Lung microvascular endothelial cell (primary cell): ENCODE data around the gene PLK5. TPM values are rescaled to one million over a fixed set of nuclear protein-coding genes. Genes with fewer than 3 reads are reported as not detected.
A peak's percentile ranks its signal among the peaks of the same experiment; 100 is the strongest.
"Not testable (repeated sequence)": the region's sequence is repeated elsewhere in the genome, so short reads cannot be mapped to it uniquely, and the experiment has no call there.

Source experiments
- DNase-seq, 2 donors: peaks; one replicate each; pipeline versions ENCODE4 v3.0.0 to v3.0.0-alpha.2; 2010; ENCODE audit warnings: low read depth in 2 of 2
- total RNA-seq: library from RNA; depleted of rRNA; stranded (reverse); fragments of >200 nt; gene quantifications from 2 replicates; pipeline ENCODE4 v1.2.1, GENCODE V29; 2014

Gene PLK5
- total RNA-seq, 1 donor from 2014 or later, result not detected

DNA sequence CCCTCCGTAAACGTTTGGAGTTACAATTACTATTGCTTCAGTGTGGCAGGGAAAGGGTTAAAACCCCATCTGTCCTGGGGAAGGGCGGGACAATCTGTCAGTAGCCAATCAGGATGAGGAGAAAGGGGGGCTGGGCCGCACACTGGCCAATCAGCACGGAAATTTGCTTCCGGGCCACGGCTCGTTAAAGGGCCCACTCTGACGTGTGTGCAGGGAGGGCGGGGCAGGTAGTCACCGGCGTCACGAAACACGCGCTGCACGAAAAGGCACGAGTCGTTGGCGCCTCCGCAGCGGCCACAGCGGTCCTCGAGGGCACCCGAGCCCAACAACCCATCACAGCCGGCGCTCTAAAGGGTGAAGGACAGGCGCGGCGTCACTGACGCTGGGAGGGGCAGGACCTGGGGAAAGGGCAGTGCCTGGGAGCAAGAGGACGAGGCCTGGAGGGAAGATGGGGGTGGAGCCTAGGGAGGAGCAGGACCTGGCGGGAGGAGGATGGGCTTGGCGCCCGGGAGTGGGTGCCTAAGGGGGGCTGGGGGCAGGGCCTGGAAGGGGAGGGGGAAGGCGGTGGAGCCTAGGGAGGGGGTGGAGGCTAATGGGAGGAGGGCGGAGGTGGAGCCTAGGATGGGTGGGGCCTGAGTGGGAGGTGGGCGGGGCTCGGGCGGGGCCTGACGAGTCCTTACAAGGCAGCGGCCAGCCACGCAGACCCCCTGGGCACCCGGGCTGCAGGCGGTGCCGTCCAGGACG is 15.9 kb upstream of the PLK5 start:
- DNase-seq, result peak; percentile 93 to 95

DNA sequence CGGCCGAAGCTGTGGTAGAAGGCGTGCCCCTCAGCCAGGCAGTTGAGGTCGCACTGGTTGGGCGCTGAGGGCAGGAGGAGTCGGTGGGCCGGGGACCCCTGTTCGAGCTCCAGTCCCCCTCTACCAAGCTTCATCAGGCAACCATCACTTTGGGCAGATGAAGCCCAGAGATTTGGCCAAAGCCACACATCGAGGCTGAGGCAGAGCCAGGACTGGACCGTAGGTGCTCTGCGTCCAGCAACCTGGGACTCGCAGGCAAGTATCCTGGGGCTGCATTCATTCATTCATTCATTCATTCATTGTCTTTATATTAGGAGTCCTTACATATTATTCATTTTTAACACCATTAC is 15.4 kb upstream of the PLK5 start:
- no peak for DNase-seq

DNA sequence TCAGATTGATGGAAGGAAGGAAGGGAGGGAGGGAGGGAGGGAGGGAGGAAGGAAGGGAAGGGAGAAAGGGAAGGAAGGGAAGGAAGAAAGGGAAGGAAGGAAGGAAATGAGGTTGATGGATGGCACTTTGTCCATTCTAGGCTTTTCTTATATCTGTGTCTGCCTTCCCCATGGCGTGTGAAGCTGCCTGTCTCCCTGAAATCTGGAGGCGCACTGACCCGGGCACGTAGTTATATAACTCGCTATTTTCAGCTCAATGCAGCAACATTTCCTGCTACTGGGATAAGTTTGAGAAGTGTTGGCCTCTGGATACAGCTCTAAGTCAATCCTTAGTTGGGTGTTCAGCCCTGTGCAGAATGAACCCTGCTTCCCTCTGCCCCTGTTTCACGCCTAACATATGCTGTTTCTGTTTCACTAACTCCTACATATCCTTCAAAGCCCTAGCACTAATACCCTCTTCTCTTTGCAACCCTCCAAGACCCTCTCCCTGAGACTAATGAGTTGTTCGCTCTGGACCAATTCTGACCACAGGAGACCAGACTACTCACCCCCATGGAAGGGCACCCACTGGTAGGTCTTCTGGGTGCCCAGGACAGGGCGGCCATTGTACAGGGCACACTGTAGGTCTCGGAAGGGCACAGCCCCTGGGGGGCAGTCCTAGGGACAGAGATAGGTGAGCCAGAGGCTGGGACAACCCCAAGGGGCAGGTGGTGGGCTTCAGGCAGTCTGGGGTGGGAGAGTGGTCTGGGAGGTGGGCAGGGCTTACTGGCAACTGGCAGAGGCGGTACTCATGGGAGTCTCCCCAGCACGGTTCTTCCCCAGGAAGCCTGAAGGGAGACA is 14.1 kb upstream of the PLK5 start:
- DNase-seq, result no peak

DNA sequence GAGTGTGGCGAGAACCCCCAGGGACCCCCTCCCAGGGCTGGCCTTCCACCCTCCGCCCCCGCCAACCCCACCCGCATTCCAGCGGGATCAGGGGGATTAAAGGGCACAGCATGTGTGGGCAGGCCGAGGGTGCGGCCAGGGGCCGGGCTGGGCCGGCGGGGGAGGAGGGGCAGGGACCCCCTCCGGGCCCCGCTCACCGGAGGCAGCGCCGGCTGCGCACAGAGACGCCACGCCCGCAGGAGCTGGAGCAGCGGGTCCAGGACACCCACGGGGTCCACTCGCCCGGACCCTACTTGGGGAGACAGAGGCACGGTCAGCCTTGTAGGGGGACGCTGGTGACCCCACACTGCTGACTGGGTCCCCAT is 13.5 kb upstream of the PLK5 start:
- no peak for DNase-seq

DNA sequence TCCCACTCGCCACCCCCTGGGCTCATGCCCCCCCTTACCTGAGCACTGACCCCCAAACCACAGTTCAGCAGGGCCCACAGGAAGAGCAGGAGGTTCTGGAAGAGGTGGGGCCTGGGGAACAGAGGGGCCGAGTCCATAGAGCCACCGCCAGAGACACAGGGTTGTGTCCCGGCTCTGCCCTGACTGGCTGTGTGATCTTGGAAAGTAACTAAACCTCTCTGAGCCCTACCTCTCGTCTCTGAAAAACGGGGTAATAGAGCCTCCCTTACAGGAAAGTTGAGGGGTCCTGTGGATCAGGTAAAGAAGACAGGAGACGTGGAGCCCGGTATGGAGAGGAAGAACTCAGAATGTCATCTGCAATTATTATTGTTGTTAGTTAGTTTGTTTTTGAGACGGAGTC is 13.1 kb upstream of the PLK5 start:
- no peak for DNase-seq

DNA sequence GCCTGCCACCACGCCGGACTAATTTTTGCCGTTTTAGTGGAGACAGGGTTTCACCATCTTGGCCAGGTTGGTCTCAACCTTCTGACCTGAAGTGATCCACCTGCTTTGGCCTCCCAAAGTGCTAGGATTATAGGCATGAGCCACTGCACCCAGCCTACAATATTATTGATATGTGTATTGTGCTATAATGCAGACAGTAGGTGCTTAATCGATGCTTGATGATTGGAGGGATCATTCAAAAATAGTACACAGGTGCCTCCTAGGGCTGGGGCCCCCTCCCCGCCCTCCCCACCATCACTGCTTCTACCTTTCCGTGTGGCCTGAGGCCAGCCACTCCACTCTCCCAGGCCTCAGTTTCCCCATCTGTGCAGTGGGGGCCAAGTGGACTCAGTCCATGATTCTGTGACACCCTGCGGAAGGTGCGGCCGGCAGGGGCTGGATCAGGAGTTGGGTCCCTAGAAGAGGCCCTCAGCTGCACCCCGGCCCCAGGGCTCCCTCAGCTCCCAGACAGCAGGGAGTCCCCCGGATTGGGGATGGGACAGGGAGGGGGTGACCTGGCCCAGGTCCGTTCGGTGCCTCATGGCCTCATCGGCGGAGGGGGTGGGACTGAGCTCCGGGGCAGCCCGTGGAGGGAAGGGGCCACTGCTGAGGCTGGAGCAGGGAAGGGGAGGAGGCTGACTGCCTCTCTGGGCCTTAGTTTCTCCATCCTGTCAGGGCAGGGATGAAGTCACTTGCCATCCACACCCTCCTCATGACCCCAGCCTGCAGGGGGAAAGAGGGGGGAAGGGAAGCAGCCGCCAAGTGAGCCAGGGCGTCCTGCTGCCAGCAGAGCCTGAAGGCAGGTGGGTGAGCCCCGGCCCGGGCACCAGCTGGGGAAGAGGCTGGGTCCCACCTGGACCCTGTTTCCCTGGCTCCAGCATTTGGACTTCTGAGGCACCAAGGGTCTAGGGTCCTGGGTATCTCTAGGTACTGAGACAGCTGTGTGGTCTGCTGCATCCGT is 12.3 kb upstream of the PLK5 start:
- DNase-seq, result no peak

DNA sequence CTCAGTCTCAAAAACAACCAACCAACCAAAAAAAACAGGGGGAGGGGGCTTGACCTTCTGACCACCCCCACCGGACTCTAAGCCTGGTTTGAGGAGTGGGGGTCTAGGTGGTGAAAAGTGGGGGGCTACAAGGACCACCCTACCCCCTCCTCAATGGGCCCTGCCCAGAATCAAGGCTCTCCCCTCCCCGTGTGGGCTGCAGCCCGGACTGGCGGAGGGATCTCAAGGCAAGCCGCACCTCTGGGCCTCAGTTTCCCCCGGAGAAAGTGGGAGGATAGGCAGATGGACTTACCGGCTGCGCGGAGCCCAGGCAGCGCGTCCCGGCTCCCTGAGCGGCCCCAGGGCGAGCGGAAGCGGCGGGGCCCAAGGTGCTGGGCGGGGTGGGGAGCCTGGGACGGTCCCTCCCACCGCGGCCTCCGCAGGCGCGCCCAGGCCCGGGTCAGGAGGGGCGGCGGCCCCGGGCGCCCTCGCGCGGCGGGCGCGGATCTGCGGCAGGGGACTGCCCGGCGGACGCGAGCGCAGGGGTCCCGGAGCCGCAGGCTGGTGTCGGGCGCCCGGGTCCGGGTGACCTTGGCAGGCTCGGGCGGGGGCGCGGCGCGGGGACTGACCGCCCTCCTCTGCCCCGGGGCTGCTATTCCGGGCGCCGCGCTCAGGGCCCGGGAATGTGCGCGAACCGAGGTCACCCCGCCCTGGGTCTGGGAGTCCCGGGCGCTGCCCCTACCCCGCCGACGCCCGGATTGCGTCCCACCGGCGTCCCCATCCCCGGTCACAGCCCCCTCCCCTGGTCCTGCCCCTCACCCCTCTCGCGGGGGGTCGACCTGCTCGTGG is 11.0 kb upstream of the PLK5 start, which contains the start of gene ADAMTSL5:
ADAMTSL5 (minus strand) TSS at position 349 of the 828 bp plus-strand sequence. CDS start 2,076 bp downstream, outside the sequence.
- DNase-seq, result no peak

DNA sequence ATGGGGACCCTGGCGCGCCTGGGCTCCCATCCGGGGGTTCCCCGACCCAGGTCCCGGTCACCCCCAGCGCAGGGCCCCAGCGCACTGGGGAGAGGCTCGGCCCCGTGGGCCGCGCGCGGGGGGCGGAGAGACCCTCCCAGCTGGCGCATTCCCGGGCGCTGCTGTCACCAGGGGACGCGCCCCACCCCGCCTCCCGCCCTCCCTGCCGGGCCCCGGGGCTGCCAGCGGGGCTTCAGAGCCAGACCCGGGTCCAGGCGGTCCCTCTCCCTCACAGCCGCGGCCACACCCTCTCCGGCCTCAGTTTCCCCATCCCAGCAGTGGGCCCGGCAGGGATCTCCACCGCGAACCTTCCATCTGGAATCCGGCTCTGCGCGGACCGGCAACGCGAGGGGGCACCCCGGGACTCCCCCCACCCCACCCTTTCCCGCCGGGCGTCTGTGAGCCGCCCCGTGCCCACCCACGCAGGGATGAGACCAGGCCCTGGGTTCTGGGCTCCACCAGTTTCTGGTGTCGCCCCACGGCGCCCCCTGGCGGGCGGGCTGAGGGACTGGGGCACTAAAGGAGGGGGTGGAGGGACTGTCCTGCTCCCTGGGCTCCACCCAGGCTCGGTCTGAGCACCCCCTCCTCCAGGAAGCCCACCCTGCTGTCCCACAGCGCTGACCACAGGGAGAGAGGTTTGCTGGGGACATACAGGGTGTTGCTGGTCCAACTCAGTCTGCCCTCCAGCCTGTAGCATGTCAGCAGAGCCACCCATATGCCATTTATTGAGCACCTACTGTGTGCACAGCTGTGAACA is 10.2 kb upstream of the PLK5 start:
- DNase-seq, result peak; percentile 25 to 58

DNA sequence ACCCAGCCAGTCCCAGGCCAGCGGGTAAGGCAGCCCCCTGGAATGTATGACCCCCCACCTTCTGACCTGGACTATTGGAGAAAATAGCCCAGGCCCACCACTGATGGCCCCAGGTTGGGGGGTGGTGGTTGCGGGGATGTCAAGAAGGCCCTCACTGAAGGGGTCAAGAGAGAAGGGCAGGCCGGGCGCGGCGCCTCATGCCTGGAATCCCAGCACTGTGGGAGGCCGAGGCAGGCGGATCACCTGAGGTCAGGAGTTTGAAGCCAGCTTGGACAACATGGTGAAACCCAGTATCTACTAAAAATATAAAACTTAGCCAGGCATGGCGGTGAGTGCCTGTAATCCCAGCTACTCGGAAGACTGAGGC is 9.6 kb upstream of the PLK5 start:
- DNase-seq, result no peak

DNA sequence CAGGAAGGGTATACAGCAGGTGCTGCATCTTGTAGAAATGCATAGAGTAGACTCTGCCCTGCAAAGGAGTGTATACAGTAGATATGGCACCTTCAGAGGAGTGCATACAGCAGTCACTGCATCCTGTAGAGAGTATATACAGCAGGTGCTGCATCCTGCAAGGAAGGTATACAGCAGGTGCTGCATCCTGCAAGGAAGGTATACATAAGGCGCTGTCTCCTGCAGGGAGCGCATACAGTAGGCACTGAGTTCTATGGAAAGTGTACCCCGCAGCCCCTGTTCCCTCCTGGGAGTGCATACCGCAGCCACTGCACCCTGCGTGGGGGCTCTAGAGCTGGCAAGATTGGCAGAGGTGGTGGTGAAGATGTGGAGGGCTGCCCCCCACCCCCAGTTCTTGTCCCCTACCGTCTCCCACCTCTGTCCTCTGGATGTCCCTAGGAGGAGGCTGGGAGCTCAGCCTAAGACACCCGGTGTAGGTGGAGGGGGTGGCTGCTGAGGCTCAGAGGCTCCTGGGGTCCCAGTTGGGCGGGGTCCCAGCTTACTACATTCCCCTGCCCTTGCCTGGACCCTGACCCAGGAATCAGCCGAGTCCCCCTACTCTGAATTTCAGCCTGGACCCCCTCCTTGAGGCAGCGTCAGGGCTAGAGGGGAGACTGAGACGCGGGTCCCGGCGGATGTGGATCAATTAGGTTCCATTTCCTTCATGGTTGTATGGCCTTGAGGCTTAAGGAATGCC is 8.7 kb upstream of the PLK5 start:
- no peak for DNase-seq

DNA sequence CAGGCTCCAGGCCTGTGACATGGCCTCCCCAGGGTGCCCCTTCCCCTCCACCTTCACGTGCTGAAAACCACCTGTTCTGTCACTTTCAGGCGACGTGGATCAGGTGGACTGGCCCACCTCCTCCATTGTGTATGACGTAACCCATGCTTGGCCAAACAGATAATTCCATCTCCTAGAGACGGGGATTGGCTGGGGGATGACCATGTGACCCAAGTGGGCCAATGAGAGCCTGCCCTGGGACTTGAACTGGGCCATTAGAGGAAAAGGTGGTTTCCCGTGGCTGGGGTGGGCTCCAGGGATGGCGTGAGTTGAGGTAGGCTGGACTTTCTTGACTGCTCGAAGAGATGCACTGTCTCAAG is 7.5 kb upstream of the PLK5 start:
- no peak for DNase-seq

DNA sequence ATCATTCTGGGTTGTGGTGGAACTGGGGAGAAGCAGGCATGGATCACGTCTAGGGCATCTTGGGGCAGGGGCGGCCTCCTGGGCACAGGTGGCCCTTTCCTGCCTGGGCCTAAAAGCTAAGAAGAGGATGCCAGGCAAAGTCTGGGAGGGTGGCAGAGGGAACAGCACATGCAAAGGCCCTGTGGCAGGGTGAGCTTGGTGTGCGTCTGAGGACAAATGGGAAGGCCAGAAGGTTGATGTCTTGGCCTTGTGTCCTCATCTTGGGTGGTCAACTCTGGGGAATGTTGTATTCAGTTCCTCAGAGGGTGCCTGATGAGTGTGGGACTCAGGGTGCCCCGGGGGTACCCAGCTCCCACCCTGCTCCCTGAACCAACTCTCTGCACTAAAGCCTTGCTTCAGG is 5.4 kb upstream of the PLK5 start:
- no peak for DNase-seq

DNA sequence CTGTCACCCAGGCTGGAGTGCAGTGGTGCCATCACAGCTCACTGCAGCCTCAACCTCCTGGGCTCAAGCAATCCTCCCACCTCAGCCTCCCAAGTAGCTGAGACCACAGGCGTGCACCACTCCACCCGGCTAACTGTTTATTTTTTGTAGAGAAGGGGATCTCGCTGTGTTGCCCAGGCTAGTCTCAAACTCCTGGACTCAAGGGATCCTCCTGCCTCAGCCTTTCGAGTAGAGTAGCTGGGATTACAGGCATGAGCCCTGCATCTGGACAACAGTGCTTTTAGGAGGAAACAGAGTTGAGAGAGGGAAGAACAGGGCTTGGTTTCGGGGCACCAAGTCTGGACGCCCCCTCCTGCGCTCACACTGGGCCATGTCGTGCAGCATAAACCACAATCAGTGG is 4.1 kb upstream of the PLK5 start:
- not testable (repeated sequence) for DNase-seq

DNA sequence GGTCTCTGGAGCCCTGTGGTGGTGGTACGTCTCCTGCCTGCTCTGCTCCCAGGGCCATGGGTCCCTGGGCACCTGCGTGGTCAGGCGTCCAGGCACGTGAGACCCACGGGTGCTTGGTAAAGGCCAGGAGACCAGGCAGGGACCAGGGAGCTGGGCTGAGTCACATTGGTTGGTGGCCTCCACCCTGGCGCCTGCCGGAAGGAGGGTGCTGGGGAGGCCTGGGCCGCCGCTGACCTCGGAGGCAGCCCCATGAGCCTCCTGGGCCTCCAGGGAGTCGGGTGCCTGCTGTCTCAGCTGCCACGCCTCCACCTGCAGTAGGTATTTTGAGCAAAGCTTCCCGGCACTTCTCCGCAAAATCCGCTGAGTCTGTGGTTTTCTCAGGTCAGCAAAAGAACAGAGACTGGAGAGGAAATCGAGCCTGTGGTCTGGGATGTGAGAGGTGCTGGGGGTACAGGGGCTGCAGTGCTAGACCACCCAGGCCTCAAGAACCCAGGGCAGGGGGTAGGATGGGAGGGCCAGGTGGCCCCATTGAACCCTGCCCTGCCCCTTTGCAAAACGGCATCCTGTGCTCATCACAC is 3.6 kb upstream of the PLK5 start:
- DNase-seq, result no peak

DNA sequence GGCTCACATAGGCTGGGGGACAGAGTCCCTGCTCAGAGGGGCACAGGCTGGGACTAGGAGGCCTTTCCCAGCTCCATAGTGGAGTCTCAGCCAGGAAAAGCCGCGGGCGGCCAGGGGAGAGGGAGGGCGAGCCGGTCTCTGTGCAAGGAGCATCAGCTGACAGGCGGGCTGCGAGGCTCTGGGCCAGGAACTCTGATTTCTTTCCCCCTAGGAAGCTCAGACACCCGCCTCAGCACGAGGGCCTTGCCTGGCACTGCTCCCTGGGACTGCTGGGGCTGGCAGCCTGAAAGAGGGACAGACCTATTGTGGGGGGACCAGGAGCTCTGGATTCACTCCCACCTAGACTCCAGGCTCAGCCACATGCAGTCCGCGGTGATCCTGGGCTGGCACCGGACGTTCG is 2.2 kb upstream of the PLK5 start:
- no peak for DNase-seq

DNA sequence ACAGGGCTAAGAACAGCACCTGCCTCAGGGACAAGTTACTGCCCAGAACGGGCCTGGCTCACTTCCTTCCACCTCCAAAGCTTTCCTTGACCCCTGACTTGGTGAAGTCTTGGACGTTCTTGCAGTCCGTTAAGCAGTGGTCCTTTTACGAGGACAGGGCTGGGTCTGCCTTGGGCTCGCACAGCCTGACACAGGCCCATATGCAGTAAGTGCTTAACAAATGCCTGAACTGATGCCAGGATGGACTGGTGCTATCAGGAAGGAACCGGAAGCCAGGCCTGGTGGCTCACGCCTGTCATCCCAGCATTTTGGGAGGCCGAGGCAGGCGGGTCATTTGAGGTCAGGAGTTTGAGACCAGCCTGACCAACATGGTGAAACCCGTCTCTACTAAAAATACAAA is 1.8 kb upstream of the PLK5 start:
- peak in 1 of 2 donors; percentile 35 for DNase-seq

DNA sequence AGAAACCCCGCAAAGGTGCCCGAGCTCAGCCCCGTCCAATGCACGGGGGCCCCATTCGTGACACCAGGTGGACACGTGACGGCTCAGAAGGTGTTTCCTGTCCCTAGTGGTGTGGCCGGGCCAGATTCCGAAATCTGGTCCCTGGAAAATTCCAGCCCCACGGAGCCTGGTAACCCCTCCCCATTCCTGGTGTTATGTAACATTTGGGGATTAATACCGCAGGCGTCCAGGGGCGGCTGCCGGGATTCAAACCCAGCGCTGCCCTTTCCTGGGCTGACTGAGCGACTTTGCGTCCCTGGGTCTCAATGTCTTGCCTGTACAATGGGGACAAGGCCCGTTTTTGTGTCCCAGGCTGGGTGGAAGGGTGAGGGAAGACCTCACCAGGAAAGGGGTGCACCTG is 1.0 kb upstream of the PLK5 start:
- no peak for DNase-seq

DNA sequence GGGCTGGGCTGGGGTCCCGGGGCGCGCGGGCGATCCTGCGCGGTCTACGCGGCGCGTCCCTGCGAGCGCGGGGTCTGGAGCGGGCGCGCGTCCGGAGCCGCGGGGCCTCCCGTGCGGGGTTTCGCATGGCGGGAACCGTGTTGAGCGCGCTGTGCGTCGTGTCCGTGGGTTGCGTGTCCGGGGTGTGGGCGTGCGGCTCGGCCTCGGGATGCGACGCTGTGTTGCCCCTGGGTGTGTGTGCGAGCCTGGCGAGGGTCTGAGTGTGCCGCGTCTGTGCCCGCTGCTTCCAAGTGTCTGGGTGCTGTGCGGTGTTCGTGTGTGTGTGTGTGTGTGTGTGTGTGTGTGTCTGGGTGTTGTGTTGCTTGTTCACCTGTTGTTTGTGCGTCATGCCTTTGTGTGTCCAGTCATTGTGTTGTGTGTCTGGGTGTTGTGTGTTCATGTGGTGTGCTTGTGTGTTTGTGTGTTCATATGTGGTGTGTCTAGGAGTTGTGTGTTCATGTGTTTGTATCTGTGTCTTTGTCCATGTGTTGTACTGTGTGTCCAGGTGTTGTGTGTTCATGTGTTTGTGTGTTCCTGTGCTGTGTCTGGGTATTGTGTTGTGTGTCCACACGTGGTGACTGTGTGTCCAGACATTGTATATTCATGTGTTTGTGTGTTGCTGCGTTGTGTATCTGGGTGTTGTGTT is 552 bp downstream of the PLK5 start:
- no peak for DNase-seq

DNA sequence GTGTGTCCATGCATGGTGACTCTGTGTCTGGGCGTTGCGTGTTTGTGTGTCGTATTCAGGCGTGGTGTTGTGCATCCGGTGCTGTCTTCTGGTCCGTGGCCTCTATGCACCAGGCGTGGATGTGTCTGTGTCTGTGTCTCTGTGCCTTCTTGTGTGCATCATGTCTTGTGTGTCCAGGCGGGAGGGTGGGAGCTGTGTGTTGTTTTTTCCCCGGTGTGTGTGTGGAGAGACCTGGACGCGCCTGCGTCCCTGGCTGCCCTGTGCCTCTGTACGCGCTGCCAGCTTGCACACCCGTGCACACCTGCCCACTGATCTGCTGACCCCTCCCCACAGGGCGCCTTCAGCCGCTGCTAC is 1.1 kb downstream of the PLK5 start:
- DNase-seq, result no peak
